ENCODE data around the gene TRIM25. TPM values are rescaled to one million over a fixed set of nuclear protein-coding genes. Genes with fewer than 3 reads are reported as not detected.

TRIM25 gene
- total RNA-seq, 2 donors from 2014 or later, result 18.8 to 21.3 TPM

DNA sequence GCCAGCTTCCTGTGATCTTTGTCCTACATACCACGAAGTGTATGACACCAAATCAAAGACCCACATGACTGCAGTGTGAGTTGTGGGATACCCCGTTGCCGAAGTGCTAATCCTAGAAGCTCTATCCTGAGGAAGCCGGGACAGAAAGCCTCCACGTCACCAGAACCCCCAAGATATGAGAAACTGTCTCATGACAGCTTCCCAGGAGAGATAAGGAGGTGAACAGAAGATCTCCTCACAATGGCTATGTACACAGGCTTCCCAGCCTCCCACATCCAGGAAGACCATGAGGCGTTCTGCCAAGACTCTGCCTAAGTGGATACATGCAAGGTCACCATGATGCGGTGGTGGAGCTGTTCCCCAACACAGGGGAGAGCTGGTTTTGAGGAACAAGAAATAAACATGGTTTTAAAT, 37.1 kb downstream of the TRIM25 start:
- Histone ChIP-seq H3K4me3 (ENCODE audit: low read length) (no peak overlapping the region), H3K27me3 (ENCODE audit: control insufficient read depth, insufficient read depth, low read length, poor library complexity, severe bottlenecking) (no peaks in the 10 kb centered on the region), H3K9me3 (ENCODE audit: control insufficient read depth, low read length) (no peaks in the 10 kb centered on the region), H3K36me3 (ENCODE audit: control insufficient read depth, insufficient read depth, low read length) (no peaks in the 10 kb centered on the region), H3K27ac (ENCODE audit: low read depth, low read length) (no peak overlapping the region), H3K9ac (ENCODE audit: extremely low read depth, low read length, poor library complexity, severe bottlenecking) (no peak overlapping the region), H3K4me1 (ENCODE audit: control insufficient read depth, insufficient read depth, low read length) (no peaks in the 10 kb centered on the region)
- H3K9me3 Mint-ChIP-seq, result peaks cover 2% of the 10 kb centered on the region
- no peak for DNase-seq
- no peaks in the 10 kb centered on the region for H3K4me1 Mint-ChIP-seq
- peaks cover 3% of the 10 kb centered on the region for H3K27me3 Mint-ChIP-seq (ENCODE audit: insufficient read depth)
- TF ChIP-seq, protein P1, sequence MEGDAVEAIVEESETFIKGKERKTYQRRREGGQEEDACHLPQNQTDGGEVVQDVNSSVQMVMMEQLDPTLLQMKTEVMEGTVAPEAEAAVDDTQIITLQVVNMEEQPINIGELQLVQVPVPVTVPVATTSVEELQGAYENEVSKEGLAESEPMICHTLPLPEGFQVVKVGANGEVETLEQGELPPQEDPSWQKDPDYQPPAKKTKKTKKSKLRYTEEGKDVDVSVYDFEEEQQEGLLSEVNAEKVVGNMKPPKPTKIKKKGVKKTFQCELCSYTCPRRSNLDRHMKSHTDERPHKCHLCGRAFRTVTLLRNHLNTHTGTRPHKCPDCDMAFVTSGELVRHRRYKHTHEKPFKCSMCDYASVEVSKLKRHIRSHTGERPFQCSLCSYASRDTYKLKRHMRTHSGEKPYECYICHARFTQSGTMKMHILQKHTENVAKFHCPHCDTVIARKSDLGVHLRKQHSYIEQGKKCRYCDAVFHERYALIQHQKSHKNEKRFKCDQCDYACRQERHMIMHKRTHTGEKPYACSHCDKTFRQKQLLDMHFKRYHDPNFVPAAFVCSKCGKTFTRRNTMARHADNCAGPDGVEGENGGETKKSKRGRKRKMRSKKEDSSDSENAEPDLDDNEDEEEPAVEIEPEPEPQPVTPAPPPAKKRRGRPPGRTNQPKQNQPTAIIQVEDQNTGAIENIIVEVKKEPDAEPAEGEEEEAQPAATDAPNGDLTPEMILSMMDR (conservative IDR thresholded peaks at IDR 0.05), result no peak
- H3K27ac Mint-ChIP-seq, result no peak overlapping the region
- WGBS, 2 experiments (ENCODE audit: insufficient coverage in 1 of 2, insufficient read length in 1 of 2), result 91 to 94% methylated on average over 7 of the region's 7 CpGs
- H3K4me3 Mint-ChIP-seq, result no peak overlapping the region
- H3K36me3 Mint-ChIP-seq (ENCODE audit: low read depth), result no peaks in the 10 kb centered on the region

DNA sequence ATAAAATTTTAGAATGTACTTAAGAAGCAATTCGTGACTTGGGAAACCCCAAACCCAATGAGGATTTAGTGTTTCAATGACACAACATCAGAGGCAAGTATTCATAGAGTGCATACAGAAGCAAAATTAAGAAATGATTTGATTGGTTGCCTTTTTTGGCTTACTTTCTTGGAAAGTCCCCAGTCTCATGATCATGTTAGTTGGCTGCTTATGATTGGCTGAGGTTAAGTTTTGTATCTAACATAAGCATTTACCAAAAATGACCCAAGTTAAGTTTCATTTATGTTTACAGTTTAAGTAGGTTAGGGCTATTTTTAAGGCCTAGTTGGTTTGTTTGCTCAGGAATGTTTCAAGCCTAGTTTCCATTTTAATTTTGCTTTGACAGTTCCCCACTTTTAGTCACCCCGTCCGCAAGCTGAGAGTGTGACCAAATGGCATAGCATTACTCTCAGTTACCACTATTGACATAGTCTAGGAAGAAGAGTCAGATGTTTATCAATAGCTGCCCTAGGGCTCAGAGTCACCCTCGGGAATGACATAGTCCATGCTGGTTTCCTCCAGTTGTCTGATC, 43.7 kb downstream of the TRIM25 start:
- no peaks in the 10 kb centered on the region for H3K4me1 Mint-ChIP-seq
- Histone ChIP-seq H3K9me3 (ENCODE audit: control insufficient read depth, low read length) (no peaks in the 10 kb centered on the region), H3K9ac (ENCODE audit: extremely low read depth, low read length, poor library complexity, severe bottlenecking) (no peak overlapping the region), H3K4me1 (ENCODE audit: control insufficient read depth, insufficient read depth, low read length) (no peaks in the 10 kb centered on the region), H3K27ac (ENCODE audit: low read depth, low read length) (no peak overlapping the region), H3K4me3 (ENCODE audit: low read length) (no peak overlapping the region), H3K27me3 (ENCODE audit: control insufficient read depth, insufficient read depth, low read length, poor library complexity, severe bottlenecking) (no peaks in the 10 kb centered on the region), H3K36me3 (ENCODE audit: control insufficient read depth, insufficient read depth, low read length) (no peaks in the 10 kb centered on the region)
- no peaks in the 10 kb centered on the region for H3K9me3 Mint-ChIP-seq
- no peak for DNase-seq
- TF ChIP-seq, protein P1 (conservative IDR thresholded peaks at IDR 0.05), result no peak
- 88 to 90% methylated on average over 2 to 4 of the region's 4 CpGs for WGBS, 2 experiments (ENCODE audit: insufficient coverage in 1 of 2, insufficient read length in 1 of 2)
- H3K27ac Mint-ChIP-seq, result no peak overlapping the region
- no peak overlapping the region for H3K4me3 Mint-ChIP-seq
- no peaks in the 10 kb centered on the region for H3K36me3 Mint-ChIP-seq (ENCODE audit: low read depth)
- no peaks in the 10 kb centered on the region for H3K27me3 Mint-ChIP-seq (ENCODE audit: insufficient read depth)

DNA sequence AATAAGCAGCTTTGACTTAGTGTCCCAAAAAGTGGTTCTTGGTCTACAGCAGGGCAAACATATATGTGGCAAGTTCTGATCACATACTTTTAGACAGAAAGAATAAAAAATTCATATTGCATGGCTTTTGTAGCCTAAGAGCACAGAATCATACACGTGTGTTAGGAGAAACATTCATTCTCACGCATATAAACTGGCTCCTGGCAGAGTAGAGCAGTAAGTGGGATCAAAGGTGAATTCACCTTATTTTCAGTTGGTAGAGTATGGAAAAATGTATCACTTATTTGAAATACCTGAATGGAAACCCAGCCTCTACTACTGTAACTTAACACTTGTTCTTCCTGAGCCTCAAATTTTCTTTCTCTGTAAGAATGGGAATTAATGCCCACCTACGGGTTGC, 45.1 kb downstream of the TRIM25 start:
- Histone ChIP-seq H3K27ac (ENCODE audit: low read depth, low read length) (no peak overlapping the region), H3K36me3 (ENCODE audit: control insufficient read depth, insufficient read depth, low read length) (peaks cover 7% of the 10 kb centered on the region), H3K9me3 (ENCODE audit: control insufficient read depth, low read length) (no peaks in the 10 kb centered on the region), H3K9ac (ENCODE audit: extremely low read depth, low read length, poor library complexity, severe bottlenecking) (no peak overlapping the region), H3K4me1 (ENCODE audit: control insufficient read depth, insufficient read depth, low read length) (no peaks in the 10 kb centered on the region), H3K27me3 (ENCODE audit: control insufficient read depth, insufficient read depth, low read length, poor library complexity, severe bottlenecking) (no peaks in the 10 kb centered on the region), H3K4me3 (ENCODE audit: low read length) (no peak overlapping the region)
- TF ChIP-seq, protein P1 (conservative IDR thresholded peaks at IDR 0.05), result no peak
- no peak overlapping the region for H3K4me3 Mint-ChIP-seq
- no peaks in the 10 kb centered on the region for H3K4me1 Mint-ChIP-seq
- H3K27ac Mint-ChIP-seq, result no peak overlapping the region
- no peaks in the 10 kb centered on the region for H3K36me3 Mint-ChIP-seq (ENCODE audit: low read depth)
- H3K27me3 Mint-ChIP-seq (ENCODE audit: insufficient read depth), result no peaks in the 10 kb centered on the region
- no peak for DNase-seq
- H3K9me3 Mint-ChIP-seq, result no peaks in the 10 kb centered on the region
- WGBS, 2 experiments (ENCODE audit: insufficient coverage in 1 of 2, insufficient read length in 1 of 2), result 96 to 99% methylated on average over 3 of the region's 3 CpGs

All from endodermal cell (in vitro differentiated cells).